Left ventricle myocardium inferior (tissue), 1 donor: ENCODE results near the gene CSAG1. TPM values are rescaled to one million over a fixed set of nuclear protein-coding genes. Genes with fewer than 3 reads are reported as not detected.
"Not testable (repeated sequence)": the region's sequence is repeated elsewhere in the genome, so short reads cannot be mapped to it uniquely, and the experiment has no call there.

Source experiments
- DNase-seq: peaks from one replicate; pipeline ENCODE4 v3.0.0-alpha.2; 2020
- H3K27ac ChIP-seq: fragments of 200-600 bp; replicated peaks from 2 replicates; pipeline ENCODE4 v1.8.0; 2021
- H3K27me3 ChIP-seq: fragments of 200-600 bp; 2 replicates; pipeline ENCODE4 v1.8.0; 2021; ENCODE audit warnings: low read depth
- H3K36me3 ChIP-seq: fragments of 200-600 bp; 2 replicates; pipeline ENCODE4 v1.8.0; 2021
- H3K4me1 ChIP-seq: fragments of 200-600 bp; 2 replicates; pipeline ENCODE4 v1.8.0; 2021
- H3K4me3 ChIP-seq: fragments of 200-600 bp; 2 replicates; pipeline ENCODE4 v1.8.0; 2021; ENCODE audit warnings: mild to moderate bottlenecking, moderate library complexity
- H3K9me3 ChIP-seq: fragments of 200-600 bp; replicated peaks from 2 replicates; pipeline ENCODE4 v1.8.0; 2021
- CTCF ChIP-seq: fragments of 200-600 bp; IDR thresholded peaks from 2 replicates; pipeline ENCODE4 v1.8.0; 2021; ENCODE audit warnings: antibody characterized with exemption, mild to moderate bottlenecking, borderline replicate concordance
- intact Hi-C: fragments of 100-400 bp; cut with micrococcal nuclease; formaldehyde crosslinking; loops from one replicate; pipeline ENCODE4 v1.11.0; 2022
- long read RNA-seq: library from polyadenylated mRNA; unstranded; transcript quantifications from one replicate; pipeline ENCODE4 v2.0.0, GENCODE V29; 2021
- total RNA-seq: library from RNA; stranded (reverse); fragmentation: NEBNext Ultra II Directional; extraction: Animal tissue kit (Norgen Biotek cat#: 25700); gene quantifications from one replicate; pipeline ENCODE4 v1.2.1, GENCODE V29; 2021
- donor health status: DM: no; HTN: yes; CAD: no; lungs with severe emphysema.

The CSAG1 gene, protein sequence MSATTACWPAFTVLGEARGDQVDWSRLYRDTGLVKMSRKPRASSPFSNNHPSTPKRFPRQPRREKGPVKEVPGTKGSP
- not detected for total RNA-seq
- long read RNA-seq, result 0 reads

DNA sequence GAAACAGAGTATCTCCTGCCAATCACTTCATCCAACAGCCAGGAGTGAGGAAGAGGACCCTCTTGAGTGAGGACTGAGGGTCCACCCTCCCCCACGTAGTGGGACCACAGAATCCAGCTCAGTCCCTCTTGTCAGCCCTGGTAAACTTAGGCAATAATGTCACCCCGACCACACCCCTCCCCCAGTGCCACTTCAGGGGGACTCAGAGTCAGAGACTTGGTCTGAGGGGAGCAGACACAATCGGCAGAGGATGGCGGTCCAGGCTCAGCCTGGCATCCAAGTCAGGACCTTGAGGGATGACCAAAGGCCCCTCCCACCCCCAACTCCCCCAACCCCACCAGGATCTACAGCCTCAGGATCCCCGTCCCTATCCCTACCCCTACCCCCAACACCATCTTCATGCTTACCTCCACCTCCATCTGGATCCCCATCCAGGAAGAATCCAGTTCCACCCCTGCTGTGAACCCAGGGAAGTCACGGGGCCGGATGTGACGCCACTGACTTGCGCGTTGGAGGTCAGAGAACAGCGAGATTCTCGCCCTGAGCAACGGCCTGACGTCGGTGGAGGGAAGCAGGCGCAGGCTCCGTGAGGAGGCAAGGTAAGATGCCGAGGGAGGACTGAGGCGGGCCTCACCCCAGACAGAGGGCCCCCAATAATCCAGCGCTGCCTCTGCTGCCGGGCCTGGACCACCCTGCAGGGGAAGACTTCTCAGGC lies at the start of gene CSAG1, which contains the start of gene MAGEA12:
Gene CSAG1 (minus strand): TSS at position 461 of the 715 bp plus-strand sequence. CDS start 1,261 bp downstream, outside the sequence.
Gene MAGEA12 (plus strand): TSS at position 497 of the 715 bp plus-strand sequence. CDS start 2,405 bp downstream, outside the sequence.
- Histone ChIP-seq H3K4me3 (no peak within 1 kb of the TSS), H3K27ac (no peak within 1 kb of the TSS), H3K27me3 (no peaks in the 10 kb centered on the region), H3K9me3 (no peaks in the 10 kb centered on the region), H3K36me3 (no peaks in the 10 kb centered on the region), H3K4me1 (no peaks in the 10 kb centered on the region)
- DNase-seq, result no peak
- no peak for TF ChIP-seq CTCF
- intact Hi-C loops, result no loop called here

GRCh38 chrX:152769549-152770289 lies 36.2 kb upstream of the CSAG1 start, which contains the start of gene MAGEA6:
TSS of gene MAGEA6 (minus strand) at chrX:152769689. CDS start at chrX:152767650, 2,039 bp downstream.
- DNase-seq, H3K9me3 ChIP-seq, H3K27me3 ChIP-seq, H3K4me3 ChIP-seq, H3K36me3 ChIP-seq, intact Hi-C loops, H3K4me1 ChIP-seq, H3K27ac ChIP-seq: not testable (repeated sequence)

DNA sequence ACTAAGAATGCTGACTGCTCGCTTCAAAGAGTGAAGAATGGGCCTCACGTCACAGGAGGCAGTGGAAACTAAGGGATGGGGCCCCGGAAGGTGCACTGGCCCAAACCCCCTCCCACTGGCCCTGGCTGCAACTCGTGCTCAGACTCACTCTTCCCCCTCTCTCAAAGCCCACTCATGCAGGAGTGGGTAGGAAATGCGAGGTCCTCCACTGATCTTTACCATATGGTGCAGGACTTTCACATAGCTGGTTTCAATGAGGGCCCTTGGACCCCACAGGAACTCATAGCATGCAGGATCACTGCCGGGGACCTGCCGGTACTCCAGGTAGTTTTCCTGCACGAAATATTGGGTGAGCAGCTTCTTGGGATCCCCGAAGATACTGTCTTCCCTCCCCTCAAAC lies 33.0 kb upstream of the CSAG1 start:
- H3K4me3 ChIP-seq, intact Hi-C loops, DNase-seq, H3K36me3 ChIP-seq, H3K9me3 ChIP-seq, H3K4me1 ChIP-seq, H3K27ac ChIP-seq, H3K27me3 ChIP-seq: not testable (repeated sequence)

DNA sequence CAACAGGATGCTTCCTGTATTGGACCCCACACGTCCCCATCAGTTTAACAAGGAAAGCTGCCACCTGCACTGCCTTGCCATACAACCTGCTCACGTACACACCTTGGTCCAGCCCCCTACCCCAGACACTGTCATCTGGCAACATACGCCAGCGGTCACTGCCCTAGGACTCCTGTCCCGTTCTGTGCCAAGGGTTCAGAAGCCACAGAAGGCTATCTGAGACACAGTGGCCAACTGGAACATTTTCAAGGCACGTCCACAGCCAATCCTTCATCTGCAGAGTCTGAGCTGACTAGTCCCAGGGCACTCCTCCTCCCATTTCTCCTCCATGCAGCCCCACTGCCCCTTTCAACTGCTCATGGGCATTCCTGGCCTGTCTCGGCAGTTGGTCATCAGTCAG lies 28.1 kb upstream of the CSAG1 start:
- H3K27ac ChIP-seq, DNase-seq, H3K27me3 ChIP-seq, H3K4me3 ChIP-seq, H3K4me1 ChIP-seq, intact Hi-C loops, H3K9me3 ChIP-seq, H3K36me3 ChIP-seq: not testable (repeated sequence)

GRCh38 chrX:152759544-152759943 lies 26.0 kb upstream of the CSAG1 start:
- not testable (repeated sequence) for H3K27ac ChIP-seq, H3K4me3 ChIP-seq

GRCh38 chrX:152758918-152759317 lies 25.4 kb upstream of the CSAG1 start, which contains the start of gene CSAG3:
TSS of gene CSAG3 (plus strand) at chrX:152759218.
- H3K27me3 ChIP-seq, H3K4me3 ChIP-seq, DNase-seq, H3K36me3 ChIP-seq, H3K4me1 ChIP-seq, intact Hi-C loops, H3K27ac ChIP-seq, H3K9me3 ChIP-seq: not testable (repeated sequence)

More at GRCh38 chrX:152759544-152759943, 26.0 kb upstream of the CSAG1 start:
- H3K4me1 ChIP-seq, H3K36me3 ChIP-seq, H3K27me3 ChIP-seq, intact Hi-C loops, H3K9me3 ChIP-seq, DNase-seq: not testable (repeated sequence)

- H3K4me1 ChIP-seq, DNase-seq, H3K27me3 ChIP-seq, H3K36me3 ChIP-seq, H3K27ac ChIP-seq, H3K4me3 ChIP-seq, H3K9me3 ChIP-seq, intact Hi-C loops: not testable (repeated sequence)
These were observed 21.4 kb upstream of the CSAG1 start for GRCh38 chrX:152754871-152755270.

DNA sequence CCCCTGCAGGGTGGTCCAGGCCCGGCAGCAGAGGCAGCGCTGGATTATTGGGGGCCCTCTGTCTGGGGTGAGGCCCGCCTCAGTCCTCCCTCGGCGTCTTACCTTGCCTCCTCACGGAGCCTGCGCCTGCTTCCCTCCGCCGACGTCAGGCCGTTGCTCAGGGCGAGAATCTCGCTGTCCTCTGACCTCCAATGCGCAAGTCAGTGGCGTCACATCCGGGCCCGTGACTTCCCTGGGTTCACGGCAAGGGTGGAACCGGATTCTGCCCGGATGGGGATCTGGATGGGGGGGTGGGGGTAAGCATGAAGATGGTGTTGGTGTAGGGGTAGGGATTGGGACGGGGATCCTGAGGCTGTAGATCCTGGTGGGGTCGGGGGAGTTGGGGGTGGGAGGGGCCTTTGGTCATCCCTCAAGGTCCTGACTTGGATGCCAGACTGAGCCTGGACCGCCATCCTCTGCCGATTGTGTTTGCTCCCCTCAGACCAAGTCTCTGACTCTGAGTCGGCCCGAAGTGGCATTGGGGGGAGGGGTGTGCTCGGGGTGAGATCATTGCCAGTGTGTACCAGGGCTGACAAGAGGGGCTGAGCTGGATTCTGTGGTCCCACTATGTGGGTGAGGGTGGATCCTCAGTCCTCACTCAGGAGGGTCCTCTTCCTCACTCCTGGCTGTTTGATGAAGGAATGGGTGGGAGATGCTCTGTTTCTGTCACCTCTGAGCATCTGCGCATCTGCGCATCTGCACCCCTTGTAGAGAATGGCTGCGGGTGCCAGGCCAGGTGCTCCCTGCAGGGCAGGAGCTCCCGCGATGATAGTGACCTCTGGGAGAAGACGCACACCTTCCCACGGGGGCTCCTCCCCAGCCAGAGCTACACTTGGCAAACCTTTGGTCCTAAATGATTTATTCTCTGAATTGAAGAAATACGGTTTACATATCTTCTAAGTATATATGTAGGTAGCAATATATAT lies 20.4 kb upstream of the CSAG1 start, which contains the start of gene MAGEA2:
Gene MAGEA2 (minus strand): TSS at position 157 of the 965 bp plus-strand sequence. CDS start 2,479 bp downstream, outside the sequence.
- H3K27me3 ChIP-seq, H3K9me3 ChIP-seq, H3K4me3 ChIP-seq, H3K4me1 ChIP-seq, intact Hi-C loops, H3K36me3 ChIP-seq, DNase-seq, H3K27ac ChIP-seq: not testable (repeated sequence)
